ENCODE results near the gene PTGFR. TPM values are rescaled to one million over a fixed set of nuclear protein-coding genes. Genes with fewer than 3 reads are reported as not detected.

The PTGFR gene
- total and polyA plus RNA-seq, 2 of the 4 experiments (the other 2 are of a cell fraction): 1.7 to 5.4 TPM

- intact Hi-C loops (cut with micrococcal nuclease): no loop called here
- H3K27me3 ChIP-seq (ENCODE audit: control insufficient read depth, insufficient read depth, low read length): no peaks in the 10 kb centered on the region
Observed at GRCh38 chr1:78474092-78474491, 16.7 kb upstream of the PTGFR start.

More at GRCh38 chr1:78474092-78474491, 16.7 kb upstream of the PTGFR start:
- Histone ChIP-seq H3K27ac (ENCODE audit: insufficient read depth, low read length) (no peak overlapping the region), H3K4me1 (ENCODE audit: control insufficient read depth, insufficient read depth, low read length) (peaks cover 4% of the 10 kb centered on the region; the same call in 1 of the 2 replicates), H2BK15ac (ENCODE audit: low read depth, low read length) (no peak overlapping the region), H3K23ac (ENCODE audit: low read depth, low read length) (no peak overlapping the region), H3K79me1 (ENCODE audit: low read depth in 1 of 2, low read length in 2 of 2) (no peaks in the 10 kb centered on the region), H4K5ac (ENCODE audit: low read depth, low read length) (no peak overlapping the region), H2AK9ac (replicated peaks; ENCODE audit: low read depth, low read length, poor library complexity) (no peak overlapping the region), H3K4ac (ENCODE audit: low read depth, low read length) (no peak overlapping the region), H2BK120ac (ENCODE audit: low read depth, low read length) (no peak overlapping the region), H3K4me3 (ENCODE audit: insufficient read depth, low read depth, low read length) (no peak overlapping the region), H3K14ac (replicated peaks; ENCODE audit: low read depth, low read length) (no peak overlapping the region), H4K20me1 (ENCODE audit: insufficient read depth, low read length) (no peaks in the 10 kb centered on the region), H2BK20ac (ENCODE audit: low read depth, low read length) (no peak overlapping the region), H3K56ac (ENCODE audit: extremely low read depth, insufficient read depth, low read length) (no peak overlapping the region), H3K4me2 (ENCODE audit: low read depth, low read length) (no peak overlapping the region), H3K9me1 (ENCODE audit: insufficient read depth, low read length) (no peaks in the 10 kb centered on the region), H3K9me3 (ENCODE audit: control insufficient read depth, insufficient read depth, low read length) (no peaks in the 10 kb centered on the region), H3K9ac (ENCODE audit: low read depth, low read length) (no peak overlapping the region), H4K8ac (ENCODE audit: low read depth in 2 of 2, low read length in 2 of 2) (no peak overlapping the region), H3K18ac (ENCODE audit: low read depth, low read length) (no peak overlapping the region), H2AK5ac (ENCODE audit: low read depth, low read length) (no peak overlapping the region), H4K91ac (ENCODE audit: insufficient read depth, low read depth, low read length) (no peak overlapping the region), H2AFZ (replicated peaks; ENCODE audit: low read length, poor library complexity) (no peak overlapping the region), H3K36me3 (ENCODE audit: control insufficient read depth, insufficient read depth, low read length) (no peaks in the 10 kb centered on the region), H2BK5ac (ENCODE audit: low read depth, low read length, poor library complexity, severe bottlenecking) (no peak overlapping the region)
- BruUV-seq (replicated peaks): no TSS peak
- in situ Hi-C loops (cut with MboI; ENCODE audit: low sequenced_read_pairs) (no loop called here), dilution Hi-C loops (cut with HindIII; ENCODE audit: low sequenced_read_pairs, unreplicated experiment) (no loop called here)
- POLR2A ChIA-PET (ENCODE audit: unreplicated experiment): no interaction called here
- CTCF ChIA-PET: interaction anchor here (0.6 kb wide), 1 partner anchor 148 kb away, joined by 3 read pairs; no protein-coding TSS in a partner anchor
- DNase-seq (no peak), ATAC-seq (ENCODE audit: low read depth) (no peak)
- TF ChIP-seq RFX5 (IDR thresholded peaks at IDR 0.05; ENCODE audit: low read depth, low read length): no peak
- no peak for TF ChIP-seq POLR2A (IDR thresholded peaks at IDR 0.05; ENCODE audit: low read depth, low read length)
- TF ChIP-seq MAZ (IDR thresholded peaks at IDR 0.05; ENCODE audit: borderline replicate concordance, low read depth, low read length): no peak
- no peak for TF ChIP-seq SMC3 (IDR thresholded peaks at IDR 0.05; ENCODE audit: low read depth, low read length)
- TF ChIP-seq BHLHE40 (IDR thresholded peaks at IDR 0.05; ENCODE audit: low read depth, low read length): no peak
- TF ChIP-seq, protein P1, sequence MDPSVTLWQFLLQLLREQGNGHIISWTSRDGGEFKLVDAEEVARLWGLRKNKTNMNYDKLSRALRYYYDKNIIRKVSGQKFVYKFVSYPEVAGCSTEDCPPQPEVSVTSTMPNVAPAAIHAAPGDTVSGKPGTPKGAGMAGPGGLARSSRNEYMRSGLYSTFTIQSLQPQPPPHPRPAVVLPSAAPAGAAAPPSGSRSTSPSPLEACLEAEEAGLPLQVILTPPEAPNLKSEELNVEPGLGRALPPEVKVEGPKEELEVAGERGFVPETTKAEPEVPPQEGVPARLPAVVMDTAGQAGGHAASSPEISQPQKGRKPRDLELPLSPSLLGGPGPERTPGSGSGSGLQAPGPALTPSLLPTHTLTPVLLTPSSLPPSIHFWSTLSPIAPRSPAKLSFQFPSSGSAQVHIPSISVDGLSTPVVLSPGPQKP (IDR thresholded peaks at IDR 0.05; ENCODE audit: borderline replicate concordance, low read depth, low read length): no peak
- no peak for TF ChIP-seq FOS (IDR thresholded peaks at IDR 0.05; ENCODE audit: low read depth, low read length)
- no peak for TF ChIP-seq RCOR1 (IDR thresholded peaks at IDR 0.05; ENCODE audit: insufficient replicate concordance, low read length)
- no peak for TF ChIP-seq MAFK (IDR thresholded peaks at IDR 0.05; ENCODE audit: low read depth, low read length)
- no peak for TF ChIP-seq MXI1 (IDR thresholded peaks at IDR 0.05; ENCODE audit: borderline replicate concordance, low read depth, low read length)
- TF ChIP-seq CEBPB (IDR thresholded peaks at IDR 0.05; ENCODE audit: low read depth, low read length): no peak
- TF ChIP-seq, protein P2, sequence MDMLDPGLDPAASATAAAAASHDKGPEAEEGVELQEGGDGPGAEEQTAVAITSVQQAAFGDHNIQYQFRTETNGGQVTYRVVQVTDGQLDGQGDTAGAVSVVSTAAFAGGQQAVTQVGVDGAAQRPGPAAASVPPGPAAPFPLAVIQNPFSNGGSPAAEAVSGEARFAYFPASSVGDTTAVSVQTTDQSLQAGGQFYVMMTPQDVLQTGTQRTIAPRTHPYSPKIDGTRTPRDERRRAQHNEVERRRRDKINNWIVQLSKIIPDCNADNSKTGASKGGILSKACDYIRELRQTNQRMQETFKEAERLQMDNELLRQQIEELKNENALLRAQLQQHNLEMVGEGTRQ (IDR thresholded peaks at IDR 0.05; ENCODE audit: low read depth, low read length): no peak
- TF ChIP-seq RAD21 (IDR thresholded peaks at IDR 0.05; ENCODE audit: low read length): no peak
- no peak for TF ChIP-seq CHD1 (IDR thresholded peaks at IDR 0.05; ENCODE audit: low read depth, low read length)

Measured in IMR-90 (cell line).